Loucy (cell line): Measurements from ENCODE around the gene PPIP5K2.

ENCODE experiments used
- CTCF ChIP-seq: fragments of 200-600 bp; sonication (generic); conservative IDR thresholded peaks from 2 replicates; pipeline ENCODE4 v1.5.1; 2014; ENCODE audit warnings: mild to moderate bottlenecking, antibody characterized with exemption, low read length
- EZH2phosphoT487 ChIP-seq: fragments of 200-600 bp; IDR thresholded peaks from 2 replicates; pipeline ENCODE4 v1.6.1; 2018; ENCODE audit warnings: antibody characterized with exemption, mild to moderate bottlenecking, moderate library complexity, borderline replicate concordance

GRCh38 chr5:103249068-103249467 lies 129.0 kb downstream of the PPIP5K2 start:
- TF ChIP-seq CTCF (no peak), EZH2phosphoT487 (no peak)
